Measurements from ENCODE around the gene TYSND1. TPM values are rescaled to one million over a fixed set of nuclear protein-coding genes. Genes with fewer than 3 reads are reported as not detected.

TYSND1 gene
- total and polyA plus RNA-seq, 2 of the 13 experiments (the other 11 are each of a cell fraction or from before 2014, with no cell fraction given): 3.3 to 8.9 TPM

GRCh38 chr10:70111496-70111895 lies 35.0 kb downstream of the TYSND1 start:
- BruUV-seq (replicated peaks): no TSS peak
- DNase-seq (ENCODE audit: low spot score) (no peak), ATAC-seq (no peak), FAIRE-seq (no peak)
- Histone ChIP-seq H3K27ac (ENCODE audit: extremely low read length, insufficient read depth, low read length) (no peak overlapping the region), H3K36me3 (replicated peaks in 1 of 2; ENCODE audit: control insufficient read depth in 1 of 2, insufficient read depth in 2 of 2, low read length in 2 of 2) (peaks cover 20 to 53% of the 10 kb centered on the region in 2 experiments; a peak in 4 of 5 replicates), H3K79me2 (ENCODE audit: insufficient read depth, low read length) (no peaks in the 10 kb centered on the region), H3K9ac (ENCODE audit: insufficient read depth, low read depth, low read length) (no peak overlapping the region), H3K4me3 (replicated peaks in 1 of 3; ENCODE audit: insufficient read depth in 1 of 3, low read depth in 2 of 3, low read length in 3 of 3) (no peak overlapping the region), H3K9me3 (ENCODE audit: low read length) (no peaks in the 10 kb centered on the region), H3K27me3 (ENCODE audit: control insufficient read depth in 1 of 2, insufficient read depth in 2 of 2, low read length in 2 of 2) (no peaks in the 10 kb centered on the region; a peak in 1 of 5 replicates), H3K4me1 (ENCODE audit: insufficient read depth, low read length) (peaks cover 23% of the 10 kb centered on the region), H3K4me2 (ENCODE audit: low read depth, low read length) (no peak overlapping the region), H2AFZ (ENCODE audit: low read length) (no peak overlapping the region), H4K20me1 (ENCODE audit: insufficient read depth, low read length) (no peaks in the 10 kb centered on the region)
- intact Hi-C loops (cut with micrococcal nuclease; ENCODE audit: unreplicated experiment) (no loop called here), in situ Hi-C loops (cut with HindIII; ENCODE audit: extremely low pct_ligation_motif_present, low pct_unique_long_range_greater_than_20kb) (no loop called here)
- ChIA-PET CTCF (ENCODE audit: low intra/inter-chr PET ratio, low total read pairs) (no interaction called here), POLR2A (no interaction called here)
- WGBS (ENCODE audit: low lambda C conversion rate): 98% methylated on average over 22 of the region's 22 CpGs
- TF ChIP-seq KLF12 (CRISPR knock-in tag; IDR thresholded peaks at IDR 0.05; ENCODE audit: borderline replicate concordance): no peak
- TF ChIP-seq ZIK1 (CRISPR knock-in tag; IDR thresholded peaks at IDR 0.05; ENCODE audit: borderline replicate concordance, low read depth): no peak
- no peak for TF ChIP-seq ZNF337 (CRISPR knock-in tag; IDR thresholded peaks at IDR 0.05; ENCODE audit: borderline replicate concordance, low read depth)
- no peak for TF ChIP-seq ZNF570 (CRISPR knock-in tag; IDR thresholded peaks at IDR 0.05; ENCODE audit: borderline replicate concordance)
- no peak for TF ChIP-seq ZNF253 (CRISPR knock-in tag; IDR thresholded peaks at IDR 0.05; ENCODE audit: borderline replicate concordance)
- TF ChIP-seq, protein P1, sequence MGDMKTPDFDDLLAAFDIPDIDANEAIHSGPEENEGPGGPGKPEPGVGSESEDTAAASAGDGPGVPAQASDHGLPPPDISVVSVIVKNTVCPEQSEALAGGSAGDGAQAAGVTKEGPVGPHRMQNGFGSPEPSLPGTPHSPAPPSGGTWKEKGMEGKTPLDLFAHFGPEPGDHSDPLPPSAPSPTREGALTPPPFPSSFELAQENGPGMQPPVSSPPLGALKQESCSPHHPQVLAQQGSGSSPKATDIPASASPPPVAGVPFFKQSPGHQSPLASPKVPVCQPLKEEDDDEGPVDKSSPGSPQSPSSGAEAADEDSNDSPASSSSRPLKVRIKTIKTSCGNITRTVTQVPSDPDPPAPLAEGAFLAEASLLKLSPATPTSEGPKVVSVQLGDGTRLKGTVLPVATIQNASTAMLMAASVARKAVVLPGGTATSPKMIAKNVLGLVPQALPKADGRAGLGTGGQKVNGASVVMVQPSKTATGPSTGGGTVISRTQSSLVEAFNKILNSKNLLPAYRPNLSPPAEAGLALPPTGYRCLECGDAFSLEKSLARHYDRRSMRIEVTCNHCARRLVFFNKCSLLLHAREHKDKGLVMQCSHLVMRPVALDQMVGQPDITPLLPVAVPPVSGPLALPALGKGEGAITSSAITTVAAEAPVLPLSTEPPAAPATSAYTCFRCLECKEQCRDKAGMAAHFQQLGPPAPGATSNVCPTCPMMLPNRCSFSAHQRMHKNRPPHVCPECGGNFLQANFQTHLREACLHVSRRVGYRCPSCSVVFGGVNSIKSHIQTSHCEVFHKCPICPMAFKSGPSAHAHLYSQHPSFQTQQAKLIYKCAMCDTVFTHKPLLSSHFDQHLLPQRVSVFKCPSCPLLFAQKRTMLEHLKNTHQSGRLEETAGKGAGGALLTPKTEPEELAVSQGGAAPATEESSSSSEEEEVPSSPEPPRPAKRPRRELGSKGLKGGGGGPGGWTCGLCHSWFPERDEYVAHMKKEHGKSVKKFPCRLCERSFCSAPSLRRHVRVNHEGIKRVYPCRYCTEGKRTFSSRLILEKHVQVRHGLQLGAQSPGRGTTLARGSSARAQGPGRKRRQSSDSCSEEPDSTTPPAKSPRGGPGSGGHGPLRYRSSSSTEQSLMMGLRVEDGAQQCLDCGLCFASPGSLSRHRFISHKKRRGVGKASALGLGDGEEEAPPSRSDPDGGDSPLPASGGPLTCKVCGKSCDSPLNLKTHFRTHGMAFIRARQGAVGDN (CRISPR knock-in tag; IDR thresholded peaks at IDR 0.05): 0 out of 2 replicates have a peak, but pooled peaks have one; percentile 13
- TF ChIP-seq RELA (CRISPR knock-in tag; IDR thresholded peaks at IDR 0.05): no peak
- no peak for TF ChIP-seq TBP (CRISPR knock-in tag; IDR thresholded peaks at IDR 0.05)
- TF ChIP-seq SMAD3 (CRISPR knock-in tag; IDR thresholded peaks at IDR 0.05): no peak
- TF ChIP-seq THAP7 (CRISPR knock-in tag; IDR thresholded peaks at IDR 0.05): no peak
- TF ChIP-seq SOX13 (IDR thresholded peaks at IDR 0.05): no peak
- TF ChIP-seq SOX13 (CRISPR knock-in tag; conservative IDR thresholded peaks at IDR 0.05 in 1 of 2, IDR thresholded peaks at IDR 0.05 in 1 of 2): no peak
- peak; percentile 79 for TF ChIP-seq AGO2 (optimal IDR thresholded peaks at IDR 0.05; ENCODE audit: low read depth, low read length)
- no peak for TF ChIP-seq NCOA5 (CRISPR knock-in tag; IDR thresholded peaks at IDR 0.05)
- TF ChIP-seq RNF219 (CRISPR knock-in tag; IDR thresholded peaks at IDR 0.05): no peak
- TF ChIP-seq, protein P2, sequence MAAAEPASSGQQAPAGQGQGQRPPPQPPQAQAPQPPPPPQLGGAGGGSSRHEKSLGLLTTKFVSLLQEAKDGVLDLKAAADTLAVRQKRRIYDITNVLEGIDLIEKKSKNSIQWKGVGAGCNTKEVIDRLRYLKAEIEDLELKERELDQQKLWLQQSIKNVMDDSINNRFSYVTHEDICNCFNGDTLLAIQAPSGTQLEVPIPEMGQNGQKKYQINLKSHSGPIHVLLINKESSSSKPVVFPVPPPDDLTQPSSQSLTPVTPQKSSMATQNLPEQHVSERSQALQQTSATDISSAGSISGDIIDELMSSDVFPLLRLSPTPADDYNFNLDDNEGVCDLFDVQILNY (CRISPR knock-in tag; conservative IDR thresholded peaks at IDR 0.05): no peak
- no peak for TF ChIP-seq ZNF251 (CRISPR knock-in tag; IDR thresholded peaks at IDR 0.05)
- TF ChIP-seq ZFP36 (IDR thresholded peaks at IDR 0.05; ENCODE audit: borderline replicate concordance, low read depth, low read length, partially characterized antibody): no peak

Measured in HepG2 (cell line).